H9 (cell line): ENCODE data around the gene SPTBN1. TPM values are rescaled to one million over a fixed set of nuclear protein-coding genes. Genes with fewer than 3 reads are reported as not detected.

Experiments used
- DNase-seq: peaks from one replicate; pipeline ENCODE4 v3.0.0-alpha.2; 2017
- H2AFZ ChIP-seq: one replicate; pipeline ENCODE4 v1.6.1; 2013; ENCODE audit warnings: mild to moderate bottlenecking, low read length, control low read depth, moderate library complexity
- H2AK5ac ChIP-seq: 2 replicates; pipeline ENCODE4 v1.6.1; 2013; ENCODE audit warnings: low read length, control low read depth, mixed read lengths; ENCODE audit not compliant: insufficient read length
- H2BK120ac ChIP-seq: one replicate; pipeline ENCODE4 v1.6.1; 2013; ENCODE audit warnings: low read depth, mild to moderate bottlenecking, low read length, control low read depth, inconsistent platforms; ENCODE audit not compliant: poor library complexity, severe bottlenecking
- H2BK12ac ChIP-seq: 2 replicates; pipeline ENCODE4 v1.6.1; 2013; ENCODE audit warnings: low read length, control low read depth, mixed read lengths, low read depth; ENCODE audit not compliant: insufficient read length
- H2BK15ac ChIP-seq: 2 replicates; pipeline ENCODE4 v1.6.1; 2013; ENCODE audit warnings: low read depth, low read length, control low read depth
- H2BK20ac ChIP-seq: one replicate; pipeline ENCODE4 v1.6.1; 2013; ENCODE audit warnings: low read depth, mild to moderate bottlenecking, low read length, control low read depth, inconsistent platforms; ENCODE audit not compliant: poor library complexity, severe bottlenecking
- H2BK5ac ChIP-seq: 2 replicates; pipeline ENCODE4 v1.6.1; 2013; ENCODE audit warnings: low read length, control low read depth, mixed read lengths; ENCODE audit not compliant: insufficient read length
- H3K14ac ChIP-seq: 2 replicates; pipeline ENCODE4 v1.6.1; 2013; ENCODE audit warnings: low read length, control low read depth; ENCODE audit not compliant: insufficient read depth
- H3K18ac ChIP-seq: 2 replicates; pipeline ENCODE4 v1.6.1; 2013; ENCODE audit warnings: low read depth, mild to moderate bottlenecking, mixed read lengths, low read length, control low read depth; ENCODE audit not compliant: insufficient read length
- H3K23ac ChIP-seq: 2 replicates; pipeline ENCODE4 v1.6.1; 2013; ENCODE audit warnings: low read length, control low read depth, mixed read lengths, low read depth; ENCODE audit not compliant: insufficient read length
- H3K23me2 ChIP-seq: 2 replicates; pipeline ENCODE4 v1.6.1; 2013; ENCODE audit warnings: low read depth, mild to moderate bottlenecking, mixed read lengths, low read length, control low read depth; ENCODE audit not compliant: insufficient read length, poor library complexity, severe bottlenecking
- H3K27ac ChIP-seq: 2 replicates; pipeline ENCODE4 v1.5.1; 2013; ENCODE audit warnings: low read length, control low read depth, mixed read lengths, low read depth; ENCODE audit not compliant: insufficient read length
- H3K27me3 ChIP-seq: 2 replicates; pipeline ENCODE4 v1.6.1; 2013; ENCODE audit warnings: low read length, control low read depth, inconsistent platforms; ENCODE audit not compliant: insufficient read depth
- H3K4ac ChIP-seq: 2 replicates; pipeline ENCODE4 v1.6.1; 2013; ENCODE audit warnings: low read depth, mild to moderate bottlenecking, control low read depth, inconsistent platforms, low read length, moderate library complexity
- H3K4me1 ChIP-seq: 2 replicates; pipeline ENCODE4 v1.6.1; 2013; ENCODE audit warnings: low read length, control low read depth, inconsistent platforms; ENCODE audit not compliant: insufficient read depth
- H3K4me2 ChIP-seq: 2 replicates; pipeline ENCODE4 v1.6.1; 2013; ENCODE audit warnings: low read length, control low read depth, mixed read lengths; ENCODE audit not compliant: insufficient read length, insufficient read depth
- H3K56ac ChIP-seq: 2 replicates; pipeline ENCODE4 v1.6.1; 2013; ENCODE audit warnings: low read depth, mild to moderate bottlenecking, mixed read lengths, low read length, control low read depth; ENCODE audit not compliant: insufficient read length
- H3K79me1 ChIP-seq: 2 replicates; pipeline ENCODE4 v1.6.1; 2013; ENCODE audit warnings: low read depth, mild to moderate bottlenecking, moderate library complexity, low read length, control low read depth, inconsistent platforms; ENCODE audit not compliant: insufficient read depth, poor library complexity, severe bottlenecking
- H3K79me2 ChIP-seq: 2 replicates; pipeline ENCODE4 v1.6.1; 2013; ENCODE audit warnings: low read length, control low read depth, inconsistent platforms; ENCODE audit not compliant: insufficient read depth
- H3K9ac ChIP-seq: 2 replicates; pipeline ENCODE4 v1.6.1; 2013; ENCODE audit warnings: low read length, control low read depth, mixed read lengths; ENCODE audit not compliant: insufficient read length; ENCODE audit errors: extremely low read depth
- H3K9me3 ChIP-seq: one replicate; pipeline ENCODE4 v1.6.1; 2013; ENCODE audit warnings: low read depth, low read length, inconsistent platforms; ENCODE audit not compliant: control insufficient read depth
- H3T11ph ChIP-seq: one replicate; pipeline ENCODE4 v1.6.1; 2013; ENCODE audit warnings: mild to moderate bottlenecking, low read length, control low read depth, inconsistent platforms
- H4K20me1 ChIP-seq: one replicate; pipeline ENCODE4 v1.6.1; 2013; ENCODE audit not compliant: control insufficient read depth, insufficient read length, insufficient read depth
- H4K5ac ChIP-seq: 2 replicates; pipeline ENCODE4 v1.6.1; 2013; ENCODE audit warnings: low read depth, mild to moderate bottlenecking, mixed read lengths, low read length, control low read depth; ENCODE audit not compliant: insufficient read length
- H4K8ac ChIP-seq: replicated peaks from 2 replicates; pipeline ENCODE4 v1.6.1; 2013; ENCODE audit warnings: low read length, control low read depth, mixed read lengths, low read depth; ENCODE audit not compliant: insufficient read length
- H4K91ac ChIP-seq: 2 replicates; pipeline ENCODE4 v1.6.1; 2013; ENCODE audit warnings: low read depth, mild to moderate bottlenecking, moderate library complexity, mixed read lengths, low read length, control low read depth; ENCODE audit not compliant: insufficient read length
- H3K27ac Mint-ChIP-seq, 3 experiments: 2 replicates in 2 of 3; 3 replicates in 1 of 3; pipeline ENCODE4 v1.8.0; 2020 to 2021; ENCODE audit warnings: mixed read lengths in 3 of 3, mild to moderate bottlenecking in 1 of 3, moderate library complexity in 1 of 3
- H3K27me3 Mint-ChIP-seq: 2 replicates; pipeline ENCODE4 v1.8.0; 2021; ENCODE audit warnings: low read depth, mild to moderate bottlenecking, moderate library complexity, mixed read lengths
- H3K36me3 Mint-ChIP-seq, 3 experiments: 2 replicates in 2 of 3; 3 replicates in 1 of 3; pipeline ENCODE4 v1.8.0; 2020 to 2021; ENCODE audit warnings: low read depth in 3 of 3, mixed read lengths in 3 of 3; ENCODE audit not compliant: insufficient read depth in 1 of 3
- H3K4me1 Mint-ChIP-seq, 2 experiments: 2 replicates each; pipeline ENCODE4 v1.8.0; 2020; ENCODE audit warnings: mixed read lengths in 2 of 2
- H3K4me3 Mint-ChIP-seq, 2 experiments: 2 replicates in 1 of 2; 3 replicates in 1 of 2; pipeline ENCODE4 v1.8.0; 2020 to 2021; ENCODE audit warnings: mild to moderate bottlenecking in 2 of 2, mixed read lengths in 2 of 2, moderate library complexity in 1 of 2
- H3K9me3 Mint-ChIP-seq, 2 experiments: 2 replicates in 1 of 2; 3 replicates in 1 of 2; pipeline ENCODE4 v1.8.0; 2020; ENCODE audit warnings: mild to moderate bottlenecking in 2 of 2, mixed read lengths in 2 of 2, moderate library complexity in 1 of 2
- WGBS: extraction: QIAGEN DNeasy Blood & Tissue Kit; methylation state at CpG from one replicate; pipeline ENCODE4 v1.1.7; 2013; ENCODE audit warnings: missing lambda C conversion rate, low lambda C conversion rate, mixed read lengths; ENCODE audit not compliant: insufficient read length; ENCODE audit errors: extremely low coverage; 5-methylcytosine and 5-hydroxymethylcytosine counted together
- total RNA-seq: library from RNA; stranded (reverse); gene quantifications from 2 replicates; pipeline ENCODE4 v1.2.1, GENCODE V29; 2021
- TF ChIP-seq, protein P1 (sequence below): fragments of 200-600 bp; sonication (generic); conservative IDR thresholded peaks from 3 replicates; pipeline ENCODE4 v1.8.0; 2021; ENCODE audit warnings: antibody characterized with exemption, mild to moderate bottlenecking

SPTBN1 gene
- total RNA-seq, 1 experiment from 2014 or later = 164 TPM

DNA sequence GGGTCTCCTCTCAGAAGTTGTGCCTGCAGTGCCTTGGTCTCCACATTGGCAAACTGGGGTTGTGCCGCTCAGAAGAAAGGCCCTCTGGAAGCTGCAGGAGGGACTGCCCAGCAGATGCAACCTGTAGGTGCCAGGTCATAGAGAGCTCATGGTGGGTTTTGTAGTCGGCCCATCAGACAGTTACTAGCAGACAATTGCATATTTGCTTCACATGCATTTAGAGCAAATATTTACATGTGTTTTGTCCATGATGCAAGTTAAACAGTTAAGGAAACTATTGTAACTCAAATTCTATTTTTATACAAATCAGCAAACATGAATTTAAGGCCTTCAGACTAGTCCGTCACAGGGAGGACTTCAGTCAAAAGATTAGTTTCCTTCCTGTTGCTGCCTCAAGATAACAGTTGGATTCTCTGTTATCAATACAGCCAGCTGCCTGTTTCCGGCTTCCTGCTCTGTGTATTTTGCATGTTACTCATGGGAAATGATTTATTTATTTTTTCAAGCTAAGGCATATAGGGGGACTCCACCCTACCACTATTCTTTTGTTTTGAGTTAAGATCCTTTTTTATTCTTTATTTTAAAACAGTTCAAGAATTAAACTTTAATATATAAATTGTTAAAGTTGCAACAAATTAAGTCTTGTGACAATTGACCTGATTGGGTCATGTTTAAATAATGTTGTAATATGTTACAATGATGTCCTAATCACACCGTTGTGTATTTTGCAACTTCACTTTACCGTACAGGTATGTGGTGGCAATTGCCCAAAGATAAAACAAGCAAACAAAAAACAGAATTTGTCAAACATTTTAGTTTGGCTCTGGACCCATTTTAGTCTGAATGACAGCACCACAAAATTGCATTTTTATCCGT is 133.5 kb downstream of the SPTBN1 start:
- peaks cover 16% of the 10 kb centered on the region for H3K4me1 ChIP-seq
- no peak overlapping the region for H3K56ac ChIP-seq
- no peak overlapping the region for H2BK12ac ChIP-seq
- no peak overlapping the region for H2BK20ac ChIP-seq
- no peak overlapping the region for H3K4me2 ChIP-seq
- no peak overlapping the region for H2BK120ac ChIP-seq
- no peaks in the 10 kb centered on the region; the same call in 1 of the 2 replicates for H3K27me3 ChIP-seq
- no peaks in the 10 kb centered on the region for H3K27me3 Mint-ChIP-seq
- no peak overlapping the region for H4K5ac ChIP-seq
- H3T11ph ChIP-seq = no peak overlapping the region
- no peaks in the 10 kb centered on the region for H3K9me3 ChIP-seq
- H3K79me1 ChIP-seq = peaks cover 7% of the 10 kb centered on the region
- WGBS = no CpG with 5 or more reads among the region's 7 CpGs
- no peak overlapping the region for H2AFZ ChIP-seq
- no peak overlapping the region for H3K9ac ChIP-seq
- no peak overlapping the region for H3K27ac ChIP-seq
- H3K23ac ChIP-seq = no peak overlapping the region
- H2AK5ac ChIP-seq = no peak overlapping the region
- H4K8ac ChIP-seq = no peak overlapping the region
- peaks cover 0 to 4% (median 3%) of the 10 kb centered on the region in 3 experiments; a peak in 5 of 7 replicates for H3K36me3 Mint-ChIP-seq
- peaks cover 36 to 37% of the 10 kb centered on the region in 2 experiments for H3K4me1 Mint-ChIP-seq
- H2BK5ac ChIP-seq = no peak overlapping the region
- DNase-seq = no peak
- no peaks in the 10 kb centered on the region for H4K20me1 ChIP-seq
- TF ChIP-seq, protein P1, sequence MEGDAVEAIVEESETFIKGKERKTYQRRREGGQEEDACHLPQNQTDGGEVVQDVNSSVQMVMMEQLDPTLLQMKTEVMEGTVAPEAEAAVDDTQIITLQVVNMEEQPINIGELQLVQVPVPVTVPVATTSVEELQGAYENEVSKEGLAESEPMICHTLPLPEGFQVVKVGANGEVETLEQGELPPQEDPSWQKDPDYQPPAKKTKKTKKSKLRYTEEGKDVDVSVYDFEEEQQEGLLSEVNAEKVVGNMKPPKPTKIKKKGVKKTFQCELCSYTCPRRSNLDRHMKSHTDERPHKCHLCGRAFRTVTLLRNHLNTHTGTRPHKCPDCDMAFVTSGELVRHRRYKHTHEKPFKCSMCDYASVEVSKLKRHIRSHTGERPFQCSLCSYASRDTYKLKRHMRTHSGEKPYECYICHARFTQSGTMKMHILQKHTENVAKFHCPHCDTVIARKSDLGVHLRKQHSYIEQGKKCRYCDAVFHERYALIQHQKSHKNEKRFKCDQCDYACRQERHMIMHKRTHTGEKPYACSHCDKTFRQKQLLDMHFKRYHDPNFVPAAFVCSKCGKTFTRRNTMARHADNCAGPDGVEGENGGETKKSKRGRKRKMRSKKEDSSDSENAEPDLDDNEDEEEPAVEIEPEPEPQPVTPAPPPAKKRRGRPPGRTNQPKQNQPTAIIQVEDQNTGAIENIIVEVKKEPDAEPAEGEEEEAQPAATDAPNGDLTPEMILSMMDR = no peak
- peak overlapping the region in 2 of 3 experiments; percentile 56 to 88; a peak in 3 of 7 replicates for H3K27ac Mint-ChIP-seq
- H2BK15ac ChIP-seq = no peak overlapping the region
- no peak overlapping the region for H3K14ac ChIP-seq
- no peak overlapping the region for H4K91ac ChIP-seq
- peaks cover 27% of the 10 kb centered on the region; the same call in 1 of the 2 replicates for H3K79me2 ChIP-seq
- no peaks in the 10 kb centered on the region for H3K23me2 ChIP-seq
- H3K18ac ChIP-seq = no peak overlapping the region
- no peaks in the 10 kb centered on the region for H3K9me3 Mint-ChIP-seq
- no peak overlapping the region for H3K4me3 Mint-ChIP-seq
- no peak overlapping the region for H3K4ac ChIP-seq
